HG03521 (cell line): ENCODE results near the gene FOXO1.

Source experiments
- ATAC-seq: cut with Tn5 transposase; IDR thresholded peaks from one replicate; pipeline ENCODE4 v1.9.1; 2021; ENCODE audit warnings: mild to moderate bottlenecking, moderate library complexity; ENCODE audit not compliant: unreplicated experiment

Gene FOXO1

GRCh38 chr13:40640202-40640601, 26.2 kb downstream of the FOXO1 start:
- ATAC-seq = no peak

- no peak for ATAC-seq
These were observed 27.2 kb downstream of the FOXO1 start for GRCh38 chr13:40639221-40639681.

- no peak for ATAC-seq
These were observed 28.8 kb downstream of the FOXO1 start for GRCh38 chr13:40637643-40638042.

GRCh38 chr13:40635315-40635995, 31.0 kb downstream of the FOXO1 start:
- no peak for ATAC-seq

- ATAC-seq = no peak
These were observed 33.5 kb downstream of the FOXO1 start for GRCh38 chr13:40632915-40633314.

GRCh38 chr13:40631605-40632004, 34.8 kb downstream of the FOXO1 start:
- ATAC-seq = no peak

- ATAC-seq = peak; percentile 75
These were observed 36.6 kb downstream of the FOXO1 start for GRCh38 chr13:40629678-40630384.

GRCh38 chr13:40626977-40627376, 39.5 kb downstream of the FOXO1 start:
- no peak for ATAC-seq

GRCh38 chr13:40626561-40626960, 39.9 kb downstream of the FOXO1 start:
- no peak for ATAC-seq

GRCh38 chr13:40624986-40625385, 41.5 kb downstream of the FOXO1 start:
- no peak for ATAC-seq

GRCh38 chr13:40624383-40624782, 42.1 kb downstream of the FOXO1 start:
- ATAC-seq = no peak

- no peak for ATAC-seq
These were observed 43.7 kb downstream of the FOXO1 start for GRCh38 chr13:40622761-40623160.

- ATAC-seq = no peak
These were observed 44.2 kb downstream of the FOXO1 start for GRCh38 chr13:40622246-40622645.

- no peak for ATAC-seq
These were observed 47.0 kb downstream of the FOXO1 start for GRCh38 chr13:40619479-40619814.

GRCh38 chr13:40618581-40619478, 47.6 kb downstream of the FOXO1 start:
- no peak for ATAC-seq

GRCh38 chr13:40617801-40618356, 48.6 kb downstream of the FOXO1 start:
- ATAC-seq = no peak

GRCh38 chr13:40615619-40616018, 50.8 kb downstream of the FOXO1 start:
- ATAC-seq = no peak

- ATAC-seq = no peak
These were observed 52.5 kb downstream of the FOXO1 start for GRCh38 chr13:40613914-40614313.

GRCh38 chr13:40613192-40613818, 53.1 kb downstream of the FOXO1 start:
- peak; percentile 80 for ATAC-seq

GRCh38 chr13:40612041-40612440, 54.4 kb downstream of the FOXO1 start:
- ATAC-seq = no peak

GRCh38 chr13:40611635-40612034, 54.8 kb downstream of the FOXO1 start:
- no peak for ATAC-seq
